ENCODE measurements around the gene STAM. TPM values are rescaled to one million over a fixed set of nuclear protein-coding genes. Genes with fewer than 3 reads are reported as not detected.

The STAM gene
- total RNA-seq, 1 donor from 2014 or later: 16.0 TPM

DNA sequence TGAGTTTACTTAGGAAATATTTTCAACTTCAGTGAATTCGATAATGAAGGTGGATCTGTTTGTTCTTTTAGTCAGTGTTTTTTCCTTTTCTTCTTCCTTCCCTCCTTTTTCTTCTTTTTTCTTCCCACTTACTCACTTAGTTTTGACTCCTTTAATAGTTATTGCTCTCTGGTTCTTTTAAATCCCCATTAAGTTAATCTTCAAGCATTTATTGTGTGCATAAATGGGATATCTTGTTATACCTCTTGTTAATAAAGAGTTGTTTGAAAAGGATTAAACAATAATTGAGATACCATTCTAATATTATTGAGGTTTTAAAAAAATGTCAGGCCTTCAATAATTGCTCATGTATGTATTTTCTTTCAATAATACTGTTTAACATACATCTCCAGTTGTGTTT lies 19.5 kb downstream of the STAM start:
- no peaks in the 10 kb centered on the region for H3K9me3 ChIP-seq
- intact Hi-C loops (cut with DNase I): no loop called here
- H3K27me3 ChIP-seq: no peaks in the 10 kb centered on the region
- no peaks in the 10 kb centered on the region for H3K36me3 ChIP-seq
- H3K4me1 ChIP-seq: peaks cover 23% of the 10 kb centered on the region
- no peak for DNase-seq (ENCODE audit: extremely low spot score in 2 of 2)
- TF ChIP-seq POLR2AphosphoS5 (IDR thresholded peaks at IDR 0.05; ENCODE audit: insufficient read depth in 1 of 2, low read depth in 1 of 2) (no peak), POLR2A (IDR thresholded peaks at IDR 0.05) (no peak), CTCF (IDR thresholded peaks at IDR 0.05) (no peak)
- H3K27ac ChIP-seq: peak overlapping the region; percentile 13
- no peak overlapping the region for H3K4me3 ChIP-seq

GRCh38 chr10:17665747-17666146 lies 21.8 kb downstream of the STAM start:
- Histone ChIP-seq H3K4me1 (peaks cover 22% of the 10 kb centered on the region), H3K36me3 (no peaks in the 10 kb centered on the region), H3K9me3 (no peaks in the 10 kb centered on the region), H3K27ac (peak overlapping the region; percentile 92), H3K4me3 (peak overlapping the region in 1 of 2 donors; percentile 4), H3K27me3 (no peaks in the 10 kb centered on the region)
- intact Hi-C loops (cut with DNase I): no loop called here
- TF ChIP-seq POLR2AphosphoS5 (IDR thresholded peaks at IDR 0.05; ENCODE audit: insufficient read depth in 1 of 2, low read depth in 1 of 2) (peak; percentile 51 to 95), POLR2A (IDR thresholded peaks at IDR 0.05) (no peak)
- DNase-seq (ENCODE audit: extremely low spot score in 2 of 2): no peak

DNA sequence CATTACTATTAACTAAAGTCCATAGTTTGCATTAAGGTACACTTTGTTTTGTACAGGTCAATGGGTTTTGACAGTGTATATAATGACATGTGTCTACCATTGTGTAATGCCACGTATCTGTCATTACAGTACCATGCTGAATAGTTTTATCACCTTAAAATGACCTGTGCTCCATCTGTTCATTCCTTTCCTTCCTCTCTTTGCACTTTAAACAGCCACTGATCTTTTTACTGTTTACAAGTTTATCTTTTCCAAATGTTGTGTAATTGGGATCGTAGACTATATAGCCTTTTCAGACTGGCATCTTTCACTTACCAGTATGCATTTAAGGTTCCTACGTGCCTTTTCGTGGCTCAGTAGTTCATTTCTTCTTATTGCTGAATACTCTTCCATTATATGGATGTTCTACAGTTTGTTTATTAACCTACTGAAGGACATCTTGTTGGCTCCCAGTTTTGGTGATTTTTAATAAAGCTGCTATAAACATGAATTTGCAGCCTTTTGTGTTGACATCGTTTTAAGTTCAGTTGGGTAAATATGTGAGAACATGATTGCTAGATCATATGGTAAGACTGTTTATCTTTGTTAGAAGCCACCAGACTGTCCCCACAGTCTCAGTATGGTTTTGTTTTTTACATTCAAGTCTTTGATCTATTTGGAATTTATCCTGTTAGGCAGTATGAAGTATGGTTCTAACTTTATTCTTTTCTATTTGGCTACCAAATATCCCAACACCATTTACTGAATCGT lies 24.7 kb downstream of the STAM start:
- Histone ChIP-seq H3K36me3 (no peaks in the 10 kb centered on the region), H3K27me3 (no peaks in the 10 kb centered on the region), H3K9me3 (no peaks in the 10 kb centered on the region), H3K27ac (peak overlapping the region; percentile 92), H3K4me1 (peaks cover 16% of the 10 kb centered on the region), H3K4me3 (no peak overlapping the region)
- DNase-seq (ENCODE audit: extremely low spot score in 2 of 2): no peak
- TF ChIP-seq POLR2AphosphoS5 (IDR thresholded peaks at IDR 0.05; ENCODE audit: insufficient read depth in 1 of 2, low read depth in 1 of 2) (no peak), POLR2A (IDR thresholded peaks at IDR 0.05) (no peak), CTCF (IDR thresholded peaks at IDR 0.05) (no peak)
- intact Hi-C loops (cut with DNase I): no loop called here

DNA sequence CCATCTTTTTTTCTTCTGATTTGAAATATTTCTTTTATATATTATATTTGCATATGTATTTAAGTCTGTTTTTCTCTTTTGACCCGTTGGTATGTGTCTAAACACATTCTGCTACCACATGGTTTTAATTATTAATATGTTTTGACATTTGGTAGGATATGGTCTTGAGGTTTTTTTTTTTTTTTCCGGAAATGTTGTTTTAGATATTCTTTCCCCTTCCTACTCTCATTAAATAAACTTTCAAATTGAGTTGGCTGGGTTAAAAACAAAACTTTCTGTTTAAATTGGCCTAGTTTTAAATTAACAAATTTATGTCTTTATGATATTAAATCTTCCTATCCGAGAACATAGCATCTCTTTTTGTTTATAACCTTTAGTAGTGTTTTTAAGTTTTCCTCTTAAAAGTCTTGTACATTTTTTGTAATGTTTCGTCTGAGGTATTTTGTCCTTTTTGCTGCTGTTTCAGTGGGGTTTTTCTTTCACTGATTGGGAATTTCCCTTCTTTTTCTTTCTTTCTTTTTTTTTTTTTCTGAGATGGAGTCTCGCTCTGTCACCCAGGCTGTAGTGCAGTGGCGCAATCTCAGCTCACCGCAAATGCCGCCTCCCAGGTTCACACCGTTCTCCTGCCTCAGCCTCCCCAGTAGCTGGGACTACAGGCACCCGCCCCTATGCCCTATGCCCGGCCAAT lies 25.4 kb downstream of the STAM start:
- TF ChIP-seq POLR2A (IDR thresholded peaks at IDR 0.05) (no peak), CTCF (IDR thresholded peaks at IDR 0.05) (no peak), POLR2AphosphoS5 (IDR thresholded peaks at IDR 0.05; ENCODE audit: insufficient read depth in 1 of 2, low read depth in 1 of 2) (no peak)
- intact Hi-C loops (cut with DNase I): no loop called here
- Histone ChIP-seq H3K9me3 (no peaks in the 10 kb centered on the region), H3K36me3 (no peaks in the 10 kb centered on the region), H3K4me3 (no peak overlapping the region), H3K27ac (peak overlapping the region; percentile 92), H3K27me3 (no peaks in the 10 kb centered on the region), H3K4me1 (peaks cover 16% of the 10 kb centered on the region)
- DNase-seq (ENCODE audit: extremely low spot score in 2 of 2): no peak

DNA sequence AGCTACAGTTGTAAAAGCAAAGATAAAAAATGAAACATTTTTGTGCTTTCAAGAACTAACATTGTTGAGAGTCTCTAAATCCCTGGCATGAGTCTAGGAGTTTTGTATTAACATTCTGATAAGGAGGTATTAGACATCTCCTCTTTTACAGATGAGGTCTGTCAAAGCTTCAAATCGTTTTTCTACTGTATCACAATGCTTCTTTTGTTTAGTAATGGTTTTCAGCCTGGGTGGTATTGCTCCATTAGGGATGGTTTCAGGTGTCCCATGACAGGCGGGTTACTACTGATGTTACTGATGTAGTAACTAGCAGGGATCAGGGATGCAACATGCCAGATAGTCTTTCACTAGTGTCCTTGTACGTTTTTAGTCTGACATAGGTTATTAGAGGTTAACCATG lies 27.4 kb downstream of the STAM start:
- H3K27me3 ChIP-seq: no peaks in the 10 kb centered on the region
- H3K4me3 ChIP-seq: no peak overlapping the region
- intact Hi-C loops (cut with DNase I): no loop called here
- H3K4me1 ChIP-seq: peaks cover 16% of the 10 kb centered on the region
- H3K9me3 ChIP-seq: no peaks in the 10 kb centered on the region
- TF ChIP-seq CTCF (IDR thresholded peaks at IDR 0.05): no peak
- TF ChIP-seq POLR2A (IDR thresholded peaks at IDR 0.05): no peak
- TF ChIP-seq POLR2AphosphoS5 (IDR thresholded peaks at IDR 0.05; ENCODE audit: insufficient read depth in 1 of 2, low read depth in 1 of 2): no peak
- H3K27ac ChIP-seq: no peak overlapping the region
- no peaks in the 10 kb centered on the region for H3K36me3 ChIP-seq
- no peak for DNase-seq (ENCODE audit: extremely low spot score in 2 of 2)

All from vagina (tissue), 2 donors.